Type B pancreatic cell (in vitro differentiated cells): ENCODE measurements around the gene MYH10. TPM values are rescaled to one million over a fixed set of nuclear protein-coding genes. Genes with fewer than 3 reads are reported as not detected.

Experiments
- DNase-seq: peaks from one replicate; pipeline ENCODE4 v3.0.0; 2021; ENCODE audit warnings: mixed read lengths; ENCODE audit not compliant: unreplicated experiment; ENCODE audit errors: extremely low spot score
- H3K27ac Mint-ChIP-seq: 2 replicates; pipeline ENCODE4 v1.8.0; 2021; ENCODE audit warnings: mild to moderate bottlenecking, mixed read lengths
- H3K27me3 Mint-ChIP-seq: 2 replicates; pipeline ENCODE4 v1.8.0; 2021; ENCODE audit warnings: mixed read lengths
- H3K36me3 Mint-ChIP-seq: 2 replicates; pipeline ENCODE4 v1.8.0; 2021; ENCODE audit warnings: mixed read lengths
- H3K4me1 Mint-ChIP-seq: one replicate; pipeline ENCODE4 v1.8.0; 2021; ENCODE audit warnings: mixed read lengths; ENCODE audit not compliant: unreplicated experiment
- H3K4me3 Mint-ChIP-seq: 2 replicates; pipeline ENCODE4 v1.8.0; 2021; ENCODE audit warnings: mild to moderate bottlenecking, mixed read lengths
- H3K9me3 Mint-ChIP-seq: 2 replicates; pipeline ENCODE4 v1.8.0; 2021; ENCODE audit warnings: mixed read lengths
- total RNA-seq: library from RNA; stranded (reverse); gene quantifications from 2 replicates; pipeline ENCODE4 v1.2.1, GENCODE V29; 2021; ENCODE audit warnings: low replicate concordance
- TF ChIP-seq, protein P1 (sequence below): fragments of 200-600 bp; sonication (generic); conservative IDR thresholded peaks from 2 replicates; pipeline ENCODE4 v1.5.0; 2021; ENCODE audit warnings: antibody characterized with exemption, mild to moderate bottlenecking

MYH10 gene
- total RNA-seq, 1 donor from 2014 or later, result 254 TPM

DNA sequence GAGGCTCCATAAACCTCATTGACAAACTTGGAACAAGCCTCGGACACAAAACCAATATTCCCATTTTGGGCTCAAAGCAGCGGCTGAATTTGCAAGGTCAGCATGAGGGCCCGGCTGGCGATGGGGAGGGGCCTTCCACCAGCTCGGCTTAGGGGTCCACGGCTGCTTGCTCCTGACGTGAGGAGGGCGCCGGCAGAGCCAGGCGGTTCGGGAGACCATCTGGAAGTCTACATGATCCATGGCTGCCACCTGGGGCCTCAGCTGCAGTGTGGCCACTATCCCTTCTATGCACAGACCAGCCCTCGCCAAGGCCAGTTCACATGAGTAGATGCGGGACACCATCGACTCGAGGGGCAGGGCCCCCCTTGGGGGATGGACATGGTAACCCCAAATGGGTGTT lies 155.7 kb downstream of the MYH10 start:
- no peaks in the 10 kb centered on the region for H3K4me1 Mint-ChIP-seq
- no peak overlapping the region for H3K4me3 Mint-ChIP-seq
- TF ChIP-seq, protein P1, sequence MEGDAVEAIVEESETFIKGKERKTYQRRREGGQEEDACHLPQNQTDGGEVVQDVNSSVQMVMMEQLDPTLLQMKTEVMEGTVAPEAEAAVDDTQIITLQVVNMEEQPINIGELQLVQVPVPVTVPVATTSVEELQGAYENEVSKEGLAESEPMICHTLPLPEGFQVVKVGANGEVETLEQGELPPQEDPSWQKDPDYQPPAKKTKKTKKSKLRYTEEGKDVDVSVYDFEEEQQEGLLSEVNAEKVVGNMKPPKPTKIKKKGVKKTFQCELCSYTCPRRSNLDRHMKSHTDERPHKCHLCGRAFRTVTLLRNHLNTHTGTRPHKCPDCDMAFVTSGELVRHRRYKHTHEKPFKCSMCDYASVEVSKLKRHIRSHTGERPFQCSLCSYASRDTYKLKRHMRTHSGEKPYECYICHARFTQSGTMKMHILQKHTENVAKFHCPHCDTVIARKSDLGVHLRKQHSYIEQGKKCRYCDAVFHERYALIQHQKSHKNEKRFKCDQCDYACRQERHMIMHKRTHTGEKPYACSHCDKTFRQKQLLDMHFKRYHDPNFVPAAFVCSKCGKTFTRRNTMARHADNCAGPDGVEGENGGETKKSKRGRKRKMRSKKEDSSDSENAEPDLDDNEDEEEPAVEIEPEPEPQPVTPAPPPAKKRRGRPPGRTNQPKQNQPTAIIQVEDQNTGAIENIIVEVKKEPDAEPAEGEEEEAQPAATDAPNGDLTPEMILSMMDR, result no peak
- H3K27me3 Mint-ChIP-seq, result no peaks in the 10 kb centered on the region
- peaks cover 35% of the 10 kb centered on the region for H3K36me3 Mint-ChIP-seq
- H3K27ac Mint-ChIP-seq, result peak overlapping the region; percentile 68
- no peaks in the 10 kb centered on the region for H3K9me3 Mint-ChIP-seq
- DNase-seq, result no peak

DNA sequence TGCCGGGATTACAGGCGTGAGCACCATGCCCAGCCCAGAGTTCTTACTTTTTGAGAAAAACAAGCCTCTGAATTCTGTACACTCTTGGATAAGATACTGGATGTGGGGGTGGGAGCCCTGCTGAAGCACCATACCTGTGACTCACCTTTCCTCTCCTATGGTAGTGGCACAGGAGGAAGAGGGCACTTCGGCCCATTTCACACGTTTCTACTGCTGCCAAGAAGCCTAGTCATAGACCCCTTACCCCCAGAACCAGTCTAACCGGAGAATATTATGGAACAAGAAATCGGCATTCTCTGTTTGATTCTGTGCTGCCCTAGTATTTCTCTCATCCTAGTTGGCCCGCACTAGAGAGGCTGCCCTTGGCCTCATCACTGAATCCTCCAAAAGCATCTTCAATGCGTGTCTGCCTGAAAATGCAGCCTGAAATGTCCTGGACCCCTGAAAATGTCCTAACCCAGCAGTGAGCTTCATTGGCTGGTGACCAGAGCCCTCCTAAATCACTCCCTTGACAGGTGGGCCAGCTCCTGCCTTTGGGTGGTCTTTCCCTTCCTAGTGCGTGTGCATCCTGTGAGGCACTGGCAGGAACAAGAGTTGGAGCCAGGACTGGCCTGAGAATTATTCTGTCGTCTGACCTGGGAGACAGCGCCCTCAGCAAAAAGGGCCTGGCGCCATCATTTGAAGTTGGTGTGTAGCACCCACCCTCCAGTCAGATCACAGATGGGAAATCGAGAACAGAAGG lies 156.9 kb downstream of the MYH10 start:
- DNase-seq, result no peak
- H3K36me3 Mint-ChIP-seq, result peaks cover 32% of the 10 kb centered on the region
- TF ChIP-seq, protein P1, result no peak
- H3K9me3 Mint-ChIP-seq, result no peaks in the 10 kb centered on the region
- H3K4me3 Mint-ChIP-seq, result no peak overlapping the region
- no peaks in the 10 kb centered on the region for H3K4me1 Mint-ChIP-seq
- peak overlapping the region; percentile 16 for H3K27ac Mint-ChIP-seq
- H3K27me3 Mint-ChIP-seq, result no peaks in the 10 kb centered on the region

DNA sequence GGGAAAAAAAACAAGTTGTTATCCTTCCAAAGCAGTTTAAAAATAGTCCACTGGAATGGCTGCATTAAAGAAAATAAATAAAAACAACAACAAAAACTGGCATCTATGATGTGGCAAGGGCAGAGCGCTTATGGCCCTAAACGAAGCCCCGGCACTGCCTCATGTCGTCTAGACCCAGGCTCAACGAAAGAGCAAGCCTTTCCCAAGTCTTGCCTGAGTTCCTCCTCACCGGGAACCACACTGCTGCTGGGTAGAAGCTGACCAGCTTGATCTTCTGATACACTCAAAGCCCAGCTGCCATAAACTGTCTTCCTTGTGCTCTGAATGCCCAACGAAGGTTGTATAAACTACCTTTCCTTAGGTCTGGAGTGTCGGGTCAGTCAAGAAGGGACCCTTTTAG lies 157.9 kb downstream of the MYH10 start:
- H3K4me3 Mint-ChIP-seq, result no peak overlapping the region
- peaks cover 35% of the 10 kb centered on the region for H3K36me3 Mint-ChIP-seq
- no peaks in the 10 kb centered on the region for H3K9me3 Mint-ChIP-seq
- no peak for DNase-seq
- H3K4me1 Mint-ChIP-seq, result no peaks in the 10 kb centered on the region
- TF ChIP-seq, protein P1, result no peak
- H3K27me3 Mint-ChIP-seq, result no peaks in the 10 kb centered on the region
- no peak overlapping the region for H3K27ac Mint-ChIP-seq

DNA sequence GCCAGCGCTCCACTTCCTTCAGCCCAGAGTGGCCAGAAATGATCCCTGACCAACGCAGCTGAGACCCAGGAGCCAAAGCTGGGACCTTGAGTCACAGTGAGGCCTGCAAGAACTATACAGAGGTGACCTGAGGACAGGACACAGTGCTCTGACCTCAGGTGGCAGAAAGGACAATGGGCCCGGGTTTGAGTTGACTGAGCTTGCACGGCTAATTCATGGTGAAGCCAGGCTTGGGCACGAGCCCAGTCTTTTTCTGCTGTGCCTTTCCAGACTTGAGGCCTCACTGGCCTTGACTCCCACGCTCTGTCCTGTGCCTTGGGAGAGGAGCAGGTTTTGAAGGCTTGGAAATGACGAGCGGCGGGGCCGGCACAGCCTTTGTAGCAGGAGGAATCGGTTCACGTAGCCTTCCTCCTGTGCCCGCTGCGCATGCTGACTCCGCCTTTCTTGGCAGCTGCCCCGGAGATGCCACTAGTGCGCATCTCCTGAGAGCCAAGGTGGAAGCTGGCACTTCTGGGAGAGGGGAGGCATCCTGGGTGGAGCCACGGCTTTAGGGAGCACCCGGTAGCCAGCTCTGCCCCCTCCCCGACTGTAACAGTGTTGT lies 160.0 kb downstream of the MYH10 start:
- no peaks in the 10 kb centered on the region for H3K27me3 Mint-ChIP-seq
- H3K9me3 Mint-ChIP-seq, result no peaks in the 10 kb centered on the region
- H3K4me3 Mint-ChIP-seq, result no peak overlapping the region
- DNase-seq, result no peak
- no peak overlapping the region for H3K27ac Mint-ChIP-seq
- TF ChIP-seq, protein P1, result no peak
- H3K4me1 Mint-ChIP-seq, result peaks cover under 1% of the 10 kb centered on the region
- peaks cover 30% of the 10 kb centered on the region for H3K36me3 Mint-ChIP-seq

DNA sequence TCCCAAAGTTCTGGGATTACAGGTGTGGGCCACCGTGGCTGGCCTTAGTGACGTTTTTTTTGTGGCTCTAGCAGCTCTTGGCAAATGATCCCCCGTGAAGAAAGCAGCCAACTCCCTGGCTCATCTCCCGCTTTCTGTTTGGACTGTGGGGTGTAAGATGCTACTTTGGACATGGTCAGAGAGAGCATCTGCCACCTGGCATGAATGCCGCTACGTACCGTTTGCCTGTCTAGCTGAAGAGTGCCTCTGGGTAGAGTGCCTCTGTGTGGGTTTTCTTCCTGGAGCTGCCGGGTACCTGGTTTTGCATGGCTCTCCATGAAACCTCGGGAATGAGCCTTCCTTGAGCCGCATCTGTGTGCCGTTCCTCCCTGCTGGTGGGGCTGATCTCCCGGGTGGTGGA lies 160.6 kb downstream of the MYH10 start:
- H3K4me1 Mint-ChIP-seq, result peaks cover 6% of the 10 kb centered on the region
- no peak overlapping the region for H3K27ac Mint-ChIP-seq
- no peak overlapping the region for H3K4me3 Mint-ChIP-seq
- TF ChIP-seq, protein P1, result no peak
- no peak for DNase-seq
- no peaks in the 10 kb centered on the region for H3K9me3 Mint-ChIP-seq
- no peaks in the 10 kb centered on the region for H3K27me3 Mint-ChIP-seq
- peaks cover 24% of the 10 kb centered on the region for H3K36me3 Mint-ChIP-seq
